Measurements from ENCODE around the gene NOP16.

- TF ChIP-seq, protein P1, sequence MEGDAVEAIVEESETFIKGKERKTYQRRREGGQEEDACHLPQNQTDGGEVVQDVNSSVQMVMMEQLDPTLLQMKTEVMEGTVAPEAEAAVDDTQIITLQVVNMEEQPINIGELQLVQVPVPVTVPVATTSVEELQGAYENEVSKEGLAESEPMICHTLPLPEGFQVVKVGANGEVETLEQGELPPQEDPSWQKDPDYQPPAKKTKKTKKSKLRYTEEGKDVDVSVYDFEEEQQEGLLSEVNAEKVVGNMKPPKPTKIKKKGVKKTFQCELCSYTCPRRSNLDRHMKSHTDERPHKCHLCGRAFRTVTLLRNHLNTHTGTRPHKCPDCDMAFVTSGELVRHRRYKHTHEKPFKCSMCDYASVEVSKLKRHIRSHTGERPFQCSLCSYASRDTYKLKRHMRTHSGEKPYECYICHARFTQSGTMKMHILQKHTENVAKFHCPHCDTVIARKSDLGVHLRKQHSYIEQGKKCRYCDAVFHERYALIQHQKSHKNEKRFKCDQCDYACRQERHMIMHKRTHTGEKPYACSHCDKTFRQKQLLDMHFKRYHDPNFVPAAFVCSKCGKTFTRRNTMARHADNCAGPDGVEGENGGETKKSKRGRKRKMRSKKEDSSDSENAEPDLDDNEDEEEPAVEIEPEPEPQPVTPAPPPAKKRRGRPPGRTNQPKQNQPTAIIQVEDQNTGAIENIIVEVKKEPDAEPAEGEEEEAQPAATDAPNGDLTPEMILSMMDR (conservative IDR thresholded peaks at IDR 0.05 in 1 of 2, IDR thresholded peaks at IDR 0.05 in 1 of 2; ENCODE audit: extremely low read depth in 1 of 2, insufficient read depth in 1 of 2, low read depth in 1 of 2, low read length in 2 of 2) = no peak
- TF ChIP-seq EZH2 (IDR thresholded peaks at IDR 0.05; ENCODE audit: borderline replicate concordance, low read length) = no peak
These were observed 29.9 kb upstream of the NOP16 start for GRCh38 chr5:176418251-176418650.

All from mammary epithelial cell (primary cell).